PC-3 (cell line): Measurements from ENCODE around the gene PSMA2. TPM values are rescaled to one million over a fixed set of nuclear protein-coding genes. Genes with fewer than 3 reads are reported as not detected.
A peak's percentile ranks its signal among the peaks of the same experiment; 100 is the strongest.

Experiments
- ATAC-seq: fragments of 200-7000 bp; cut with Tn5 transposase; 2 replicates; pipeline ENCODE4 v1.9.1; 2020; ENCODE audit warnings: mild to moderate bottlenecking, moderate library complexity
- BruUV-seq: library from RNA; stranded (reverse); fragments of 400-500 nt; replicated peaks from 2 replicates; lab custom pipeline; 2021; lab: Mats Ljungman, UMichigan
- CTCF ChIA-PET: fragments of 300-600 bp; sonication (Branson Sonifier 250); formaldehyde crosslinking; loops from one replicate; lab custom pipeline; 2022; ENCODE audit warnings: antibody characterized with exemption; lab: Charles Lee
- POLR2A ChIA-PET: fragments of 300-600 bp; sonication (Branson Sonifier 250); formaldehyde crosslinking; loops from one replicate; lab custom pipeline; 2022; ENCODE audit warnings: antibody characterized with exemption; ENCODE audit not compliant: unreplicated experiment; lab: Charles Lee
- DNase-seq: peaks from one replicate; pipeline ENCODE4 v3.0.0-alpha.2; 2015
- H2AFZ ChIP-seq: fragments of 300-600 bp; sonication (generic); 2 replicates; pipeline ENCODE4 v1.6.0; 2016; ENCODE audit warnings: antibody characterized with exemption, low read length
- H3F3A ChIP-seq: fragments of 300-600 bp; sonication (generic); one replicate; pipeline ENCODE4 v1.6.0; 2017; ENCODE audit warnings: antibody characterized with exemption, low read length, control low read depth, mild to moderate bottlenecking; ENCODE audit not compliant: unreplicated experiment
- H3K27ac ChIP-seq: fragments of 300-600 bp; sonication (generic); 2 replicates; pipeline ENCODE4 v1.5.1; 2016; ENCODE audit warnings: mild to moderate bottlenecking, low read length
- H3K27me3 ChIP-seq: fragments of 300-600 bp; sonication (generic); 2 replicates; pipeline ENCODE4 v1.6.1; 2016; ENCODE audit warnings: low read length, mixed read lengths
- H3K36me3 ChIP-seq: fragments of 300-600 bp; sonication (generic); 2 replicates; pipeline ENCODE4 v1.6.1; 2016; ENCODE audit warnings: low read depth, mixed run types, low read length, mixed read lengths
- H3K4me1 ChIP-seq: fragments of 300-600 bp; sonication (generic); 2 replicates; pipeline ENCODE4 v1.5.1; 2016; ENCODE audit warnings: low read length; ENCODE audit not compliant: insufficient read depth
- H3K4me2 ChIP-seq: fragments of 300-600 bp; sonication (generic); 2 replicates; pipeline ENCODE4 v1.6.0; 2016; ENCODE audit warnings: low read length
- H3K4me3 ChIP-seq: fragments of 300-600 bp; sonication (generic); 2 replicates; pipeline ENCODE4 v1.5.1; 2016; ENCODE audit warnings: mild to moderate bottlenecking, low read length, mixed read lengths
- H3K79me2 ChIP-seq: fragments of 300-600 bp; sonication (generic); 2 replicates; pipeline ENCODE4 v1.6.1; 2017; ENCODE audit warnings: low read length, mixed read lengths
- H3K9ac ChIP-seq: fragments of 300-600 bp; sonication (generic); 2 replicates; pipeline ENCODE4 v1.6.0; 2016; ENCODE audit warnings: mild to moderate bottlenecking, low read length
- H3K9me2 ChIP-seq: fragments of 300-600 bp; sonication (generic); replicated peaks from 2 replicates; pipeline ENCODE4 v1.6.1; 2016; ENCODE audit warnings: mixed run types, low read length, mixed read lengths
- H3K9me3 ChIP-seq: fragments of 300-600 bp; sonication (generic); 2 replicates; pipeline ENCODE4 v1.6.1; 2016; ENCODE audit warnings: low read length, mixed read lengths
- H4K20me1 ChIP-seq: fragments of 300-600 bp; sonication (generic); 2 replicates; pipeline ENCODE4 v1.6.1; 2016; ENCODE audit warnings: low read length, mixed read lengths
- EZH2 ChIP-seq: fragments of 300-600 bp; sonication (generic); IDR thresholded peaks from one replicate; pipeline ENCODE4 v1.6.1; 2017; ENCODE audit warnings: antibody characterized with exemption, mild to moderate bottlenecking, low read length; ENCODE audit not compliant: unreplicated experiment
- EZH2phosphoT487 ChIP-seq: fragments of 300-600 bp; sonication (generic); IDR thresholded peaks from 2 replicates; pipeline ENCODE4 v1.6.1; 2018; ENCODE audit warnings: mild to moderate bottlenecking, antibody characterized with exemption, low read length, borderline replicate concordance
- intact Hi-C: fragments of 100-400 bp; cut with micrococcal nuclease; formaldehyde crosslinking; loops from 2 replicates; pipeline ENCODE4 v1.9.0; 2023
- total RNA-seq: library from RNA; depleted of rRNA; stranded (reverse); fragments of >200 nt; gene quantifications from 2 replicates; pipeline ENCODE4 v1.2.3, GENCODE V29; 2014; rRNA removed
- TF ChIP-seq, protein P1 (sequence below): fragments of 300-600 bp; sonication (generic); conservative IDR thresholded peaks from 2 replicates; pipeline ENCODE4 v1.5.1; 2017; ENCODE audit warnings: antibody characterized with exemption, low read depth, mild to moderate bottlenecking, low read length

Gene PSMA2
- total RNA-seq, 1 experiment from 2014 or later, result 85.6 TPM

- no peaks in the 10 kb centered on the region for H3F3A ChIP-seq
- no peak for TF ChIP-seq EZH2phosphoT487
- TF ChIP-seq, protein P1, sequence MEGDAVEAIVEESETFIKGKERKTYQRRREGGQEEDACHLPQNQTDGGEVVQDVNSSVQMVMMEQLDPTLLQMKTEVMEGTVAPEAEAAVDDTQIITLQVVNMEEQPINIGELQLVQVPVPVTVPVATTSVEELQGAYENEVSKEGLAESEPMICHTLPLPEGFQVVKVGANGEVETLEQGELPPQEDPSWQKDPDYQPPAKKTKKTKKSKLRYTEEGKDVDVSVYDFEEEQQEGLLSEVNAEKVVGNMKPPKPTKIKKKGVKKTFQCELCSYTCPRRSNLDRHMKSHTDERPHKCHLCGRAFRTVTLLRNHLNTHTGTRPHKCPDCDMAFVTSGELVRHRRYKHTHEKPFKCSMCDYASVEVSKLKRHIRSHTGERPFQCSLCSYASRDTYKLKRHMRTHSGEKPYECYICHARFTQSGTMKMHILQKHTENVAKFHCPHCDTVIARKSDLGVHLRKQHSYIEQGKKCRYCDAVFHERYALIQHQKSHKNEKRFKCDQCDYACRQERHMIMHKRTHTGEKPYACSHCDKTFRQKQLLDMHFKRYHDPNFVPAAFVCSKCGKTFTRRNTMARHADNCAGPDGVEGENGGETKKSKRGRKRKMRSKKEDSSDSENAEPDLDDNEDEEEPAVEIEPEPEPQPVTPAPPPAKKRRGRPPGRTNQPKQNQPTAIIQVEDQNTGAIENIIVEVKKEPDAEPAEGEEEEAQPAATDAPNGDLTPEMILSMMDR, result no peak
- TF ChIP-seq EZH2, result no peak
- ChIA-PET CTCF (no interaction called here), POLR2A (no interaction called here)
- no peaks in the 10 kb centered on the region for H4K20me1 ChIP-seq
- no peaks in the 10 kb centered on the region for H3K9me2 ChIP-seq
- ATAC-seq, result no peak
- no peaks in the 10 kb centered on the region for H3K27me3 ChIP-seq
- intact Hi-C loops, result no loop called here
- no peak overlapping the region for H3K4me3 ChIP-seq
- H2AFZ ChIP-seq, result no peak overlapping the region
- H3K9ac ChIP-seq, result no peak overlapping the region
- no peak for DNase-seq
- H3K79me2 ChIP-seq, result no peaks in the 10 kb centered on the region
- BruUV-seq, result no TSS peak
- 0 out of 2 replicates have a peak overlapping the region, but pooled peaks have one; percentile 12 for H3K27ac ChIP-seq
- peaks cover 14% of the 10 kb centered on the region for H3K4me1 ChIP-seq
- H3K4me2 ChIP-seq, result no peak overlapping the region
- H3K36me3 ChIP-seq, result no peaks in the 10 kb centered on the region
- no peaks in the 10 kb centered on the region for H3K9me3 ChIP-seq
Observed at GRCh38 chr7:42868480-42868879, 63.5 kb downstream of the PSMA2 start.

Other genes with a start within 250 kb of the PSMA2 start
- gene C7orf25, start 20.1 kb downstream of the PSMA2 start, total RNA-seq, result 2.5 and 3.2 TPM in 2 replicates
- gene MRPL32, start 202 bp upstream of the PSMA2 start, total RNA-seq, result 75.4 and 104 TPM in 2 replicates
- gene HECW1, start 180.5 kb upstream of the PSMA2 start, total RNA-seq, result 3.0 and 3.6 TPM in 2 replicates